B cell (primary cell): ENCODE data around the gene BLOC1S6. TPM values are rescaled to one million over a fixed set of nuclear protein-coding genes. Genes with fewer than 3 reads are reported as not detected.
A peak's percentile ranks its signal among the peaks of the same experiment; 100 is the strongest.

Experiments
- ATAC-seq: fragments of 200-7000 bp; cut with Tn5 transposase; one replicate; pipeline ENCODE4 v1.10.0; 2021; ENCODE audit warnings: low read depth, mild to moderate bottlenecking, moderate number of reproducible peaks, moderate library complexity
- CTCF ChIA-PET: fragments of 350-600 bp; sonication (Branson Sonifier 250); formaldehyde crosslinking; loops from one replicate; lab custom pipeline; 2021; ENCODE audit warnings: antibody characterized with exemption, inconsistent platforms; lab: Charles Lee
- POLR2A ChIA-PET: fragments of 350-600 bp; sonication (Branson Sonifier 250); formaldehyde crosslinking; loops from one replicate; lab custom pipeline; 2021; ENCODE audit warnings: antibody characterized with exemption; lab: Charles Lee
- DNase-seq: peaks from one replicate; pipeline ENCODE4 v3.0.0; 2013
- H2AFZ ChIP-seq: 2 replicates; pipeline ENCODE4 v1.6.1; 2012; ENCODE audit warnings: mild to moderate bottlenecking, low read depth, low read length; ENCODE audit not compliant: insufficient read depth, poor library complexity, severe bottlenecking
- H3K27ac ChIP-seq, 2 donors: 1 replicate in 1 of 2; 2 replicates in 1 of 2; pipeline ENCODE4 v1.5.1; 2012 to 2013; ENCODE audit warnings: low read length in 2 of 2, mild to moderate bottlenecking in 2 of 2, moderate library complexity in 1 of 2
- H3K27me3 ChIP-seq, 4 experiments: fragments of 200-600 bp in 1 of 4; sonication (generic) in 1 of 4; replicated peaks in 1 of 4; 1 replicate in 2 of 4; 2 replicates in 2 of 4; pipeline versions ENCODE4 v1.6.1 to v1.7.0; 2013 to 2016; ENCODE audit warnings: low read length in 3 of 4, mild to moderate bottlenecking in 2 of 4, mixed read lengths in 1 of 4, moderate library complexity in 1 of 4; ENCODE audit not compliant: insufficient read depth in 4 of 4, control insufficient read depth in 3 of 4; ENCODE audit errors: control extremely low read depth in 1 of 4
- H3K36me3 ChIP-seq, 2 experiments: replicated peaks in 1 of 2; 1 replicate in 1 of 2; 2 replicates in 1 of 2; pipeline versions ENCODE4 v1.6.1 to v1.7.1; 2013; ENCODE audit warnings: low read length in 1 of 2; ENCODE audit not compliant: insufficient read depth in 2 of 2, control insufficient read depth in 1 of 2; ENCODE audit errors: control extremely low read depth in 1 of 2, extremely low read depth in 1 of 2
- H3K4me1 ChIP-seq, 2 donors: fragments of 200-600 bp in 1 of 2; sonication (generic) in 1 of 2; 1 replicate in 1 of 2; 2 replicates in 1 of 2; pipeline versions ENCODE4 v1.5.1 to v1.6.1; 2013 to 2017; ENCODE audit warnings: low read length in 2 of 2; ENCODE audit not compliant: control insufficient read depth in 2 of 2, insufficient read depth in 2 of 2
- H3K4me2 ChIP-seq: replicated peaks from 2 replicates; pipeline ENCODE3; 2012; ENCODE audit warnings: mild to moderate bottlenecking, low read depth, low read length; ENCODE audit not compliant: poor library complexity, severe bottlenecking
- H3K4me3 ChIP-seq, 5 experiments: fragments of 200-600 bp in 1 of 5; sonication (generic) in 1 of 5; 1 replicate in 3 of 5; 2 replicates in 2 of 5; pipeline versions ENCODE4 v1.5.1 to v1.7.0; 2011 to 2016; ENCODE audit warnings: low read length in 4 of 5, mild to moderate bottlenecking in 4 of 5, low read depth in 2 of 5, control low read depth in 1 of 5, moderate library complexity in 1 of 5; ENCODE audit not compliant: insufficient read depth in 1 of 5; ENCODE audit errors: control extremely low read depth in 1 of 5, extremely low read depth in 1 of 5
- H3K79me2 ChIP-seq: fragments of 200-600 bp; sonication (generic); one replicate; pipeline ENCODE4 v1.6.0; 2016; ENCODE audit warnings: low read length; ENCODE audit not compliant: control insufficient read depth, insufficient read depth
- H3K9ac ChIP-seq: fragments of 200-600 bp; sonication (generic); 2 replicates; pipeline ENCODE4 v1.6.1; 2017; ENCODE audit warnings: mild to moderate bottlenecking, low read length, moderate library complexity
- H3K9me3 ChIP-seq, 3 donors: one replicate each; pipeline versions ENCODE4 v1.6.1 to v1.7.1; 2013; ENCODE audit warnings: low read length in 2 of 3; ENCODE audit not compliant: control insufficient read depth in 2 of 3, insufficient read depth in 1 of 3; ENCODE audit errors: control extremely low read depth in 1 of 3
- H4K20me1 ChIP-seq: 2 replicates; pipeline ENCODE4 v1.6.0; 2012; ENCODE audit warnings: mild to moderate bottlenecking, low read length; ENCODE audit not compliant: insufficient read depth, control insufficient read depth, poor library complexity, severe bottlenecking
- H3K27ac Mint-ChIP-seq: one replicate; pipeline ENCODE4 v1.8.0; 2021; ENCODE audit warnings: mixed read lengths
- H3K27me3 Mint-ChIP-seq: one replicate; pipeline ENCODE4 v1.8.0; 2021; ENCODE audit warnings: mixed read lengths
- H3K4me1 Mint-ChIP-seq: one replicate; pipeline ENCODE4 v1.8.0; 2021; ENCODE audit warnings: mixed read lengths
- H3K4me3 Mint-ChIP-seq: one replicate; pipeline ENCODE4 v1.8.0; 2021; ENCODE audit warnings: mixed read lengths
- H3K9me3 Mint-ChIP-seq: one replicate; pipeline ENCODE4 v1.8.0; 2022; ENCODE audit warnings: mixed read lengths; ENCODE audit not compliant: insufficient read depth
- EZH2 ChIP-seq: IDR thresholded peaks from 2 replicates; pipeline ENCODE4 v1.6.1; 2012; ENCODE audit warnings: borderline replicate concordance, low read depth, mild to moderate bottlenecking, moderate library complexity, low read length; ENCODE audit not compliant: insufficient read depth, poor library complexity, severe bottlenecking
- WGBS: methylation state at CpG from one replicate; pipeline ENCODE4 v1.1.5; 2013; ENCODE audit warnings: missing lambda C conversion rate; ENCODE audit not compliant: insufficient coverage; 5-methylcytosine and 5-hydroxymethylcytosine counted together
- intact Hi-C: fragments of 100-400 bp; cut with micrococcal nuclease; formaldehyde crosslinking; loops from one replicate; pipeline ENCODE4 v1.10.0; 2022
- polyA plus RNA-seq: library from polyadenylated mRNA; depleted of rRNA; stranded (reverse); fragments of >200 nt; gene quantifications from 2 replicates; pipeline ENCODE4 v1.2.3, GENCODE V29; 2012
- total RNA-seq, 2 donors: library from RNA; stranded (reverse); fragments of 120-200 nt in 1 of 2; gene quantifications; 1 replicate in 1 of 2; 2 replicates in 1 of 2; pipeline versions ENCODE4 v1.2.3 to v1.2.4, GENCODE V29; 2013 to 2022
- TF ChIP-seq, protein P1 (sequence below): fragments of 200-600 bp; IDR thresholded peaks from one replicate; pipeline ENCODE4 v1.8.0; 2022; ENCODE audit warnings: antibody characterized with exemption, mild to moderate bottlenecking

BLOC1S6 gene
- total and polyA plus RNA-seq, 2 donors (not counting 1 experiment from before 2014, with no cell fraction given), result 12.4 to 60.8 TPM

DNA sequence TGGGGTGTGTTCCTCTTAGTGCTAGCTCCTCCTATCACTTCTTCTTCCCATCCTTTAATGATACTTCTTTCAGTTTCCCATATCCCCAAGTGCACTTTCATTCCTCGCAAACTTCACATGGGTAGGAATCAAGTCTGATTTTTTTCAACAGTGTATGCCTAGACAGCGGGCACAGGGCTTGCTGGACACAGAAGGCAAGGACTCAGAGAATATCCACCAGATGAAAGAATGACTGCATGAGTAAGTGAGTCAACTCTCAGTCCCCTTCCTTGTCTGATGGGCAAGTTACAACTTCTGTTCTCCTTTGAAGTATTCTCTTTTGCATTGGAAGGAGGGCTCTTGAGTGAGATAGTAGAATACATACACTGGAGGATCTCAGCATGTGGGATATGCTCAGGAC is 44.6 kb downstream of the BLOC1S6 start:
- peaks cover 16% of the 10 kb centered on the region for H3K4me1 Mint-ChIP-seq
- H3K27ac Mint-ChIP-seq, result no peak overlapping the region
- DNase-seq, result no peak
- H3K27me3 Mint-ChIP-seq, result no peaks in the 10 kb centered on the region
- no CpG with 5 or more reads among the region's 2 CpGs for WGBS
- Histone ChIP-seq H3K36me3 (no peaks in the 10 kb centered on the region), H4K20me1 (no peaks in the 10 kb centered on the region), H3K4me2 (peak overlapping the region; percentile 15), H2AFZ (peak overlapping the region; percentile 23), H3K79me2 (peaks cover 1% of the 10 kb centered on the region), H3K27ac (no peak overlapping the region), H3K27me3 (no peaks in the 10 kb centered on the region), H3K4me1 (peaks cover 10 to 18% of the 10 kb centered on the region in 2 donors), H3K9me3 (peaks cover 4 to 16% (median 12%) of the 10 kb centered on the region in 3 donors), H3K4me3 (no peak overlapping the region), H3K9ac (no peak overlapping the region)
- ATAC-seq, result no peak
- no peak for TF ChIP-seq EZH2
- TF ChIP-seq, protein P1, sequence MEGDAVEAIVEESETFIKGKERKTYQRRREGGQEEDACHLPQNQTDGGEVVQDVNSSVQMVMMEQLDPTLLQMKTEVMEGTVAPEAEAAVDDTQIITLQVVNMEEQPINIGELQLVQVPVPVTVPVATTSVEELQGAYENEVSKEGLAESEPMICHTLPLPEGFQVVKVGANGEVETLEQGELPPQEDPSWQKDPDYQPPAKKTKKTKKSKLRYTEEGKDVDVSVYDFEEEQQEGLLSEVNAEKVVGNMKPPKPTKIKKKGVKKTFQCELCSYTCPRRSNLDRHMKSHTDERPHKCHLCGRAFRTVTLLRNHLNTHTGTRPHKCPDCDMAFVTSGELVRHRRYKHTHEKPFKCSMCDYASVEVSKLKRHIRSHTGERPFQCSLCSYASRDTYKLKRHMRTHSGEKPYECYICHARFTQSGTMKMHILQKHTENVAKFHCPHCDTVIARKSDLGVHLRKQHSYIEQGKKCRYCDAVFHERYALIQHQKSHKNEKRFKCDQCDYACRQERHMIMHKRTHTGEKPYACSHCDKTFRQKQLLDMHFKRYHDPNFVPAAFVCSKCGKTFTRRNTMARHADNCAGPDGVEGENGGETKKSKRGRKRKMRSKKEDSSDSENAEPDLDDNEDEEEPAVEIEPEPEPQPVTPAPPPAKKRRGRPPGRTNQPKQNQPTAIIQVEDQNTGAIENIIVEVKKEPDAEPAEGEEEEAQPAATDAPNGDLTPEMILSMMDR, result no peak
- ChIA-PET CTCF (interaction anchor here (0.8 kb wide), 1 partner anchor 18 kb away, joined by 3 read pairs; no protein-coding TSS in a partner anchor), POLR2A (no interaction called here)
- no peak overlapping the region for H3K4me3 Mint-ChIP-seq
- intact Hi-C loops, result no loop called here
- peaks cover 5% of the 10 kb centered on the region for H3K9me3 Mint-ChIP-seq

DNA sequence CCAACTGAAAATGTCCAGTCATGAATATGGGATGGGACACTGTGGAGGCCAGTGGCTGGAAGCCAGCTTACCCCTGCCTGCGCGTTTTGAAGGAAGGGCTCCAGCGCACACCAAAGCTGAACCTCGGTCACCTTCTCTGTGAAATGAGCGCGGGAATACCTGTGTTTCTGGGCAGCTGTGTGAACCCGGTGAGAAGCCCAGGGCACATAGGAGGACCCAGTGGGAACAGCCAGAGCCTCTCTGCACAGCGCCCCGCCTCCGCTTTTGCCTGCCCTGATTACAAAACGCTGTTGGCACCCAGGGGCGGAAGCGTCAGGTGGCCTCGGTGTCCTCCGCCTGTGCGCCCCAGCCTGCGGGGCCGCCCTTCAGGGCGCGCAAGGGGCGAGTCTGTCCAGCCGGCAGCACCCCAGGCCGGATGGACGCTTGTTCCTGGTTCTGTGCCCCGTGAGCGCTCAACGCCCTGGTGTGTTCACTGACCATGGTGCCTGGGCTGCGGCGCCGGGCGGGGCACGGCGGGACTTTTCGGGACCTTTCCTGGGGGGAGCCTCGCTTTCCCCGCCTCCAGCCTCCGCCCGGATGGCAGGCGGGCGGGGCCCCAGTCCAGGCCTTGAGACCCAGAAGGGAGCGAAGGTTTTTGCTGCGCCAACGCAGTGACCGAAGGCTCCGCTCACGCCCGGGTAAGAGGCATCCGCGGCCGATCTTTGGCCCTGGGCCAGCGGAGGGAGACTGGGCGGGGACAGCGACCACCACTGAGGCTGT is 47.4 kb downstream of the BLOC1S6 start, which contains the start of gene SQOR:
Gene SQOR, plus strand, starts transcription at position 598 of the 759 bp plus-strand sequence. CDS start 23,895 bp downstream, outside the sequence.
- H3K9me3 Mint-ChIP-seq, result no peaks in the 10 kb centered on the region
- peak within 1 kb of the TSS; percentile 85 for H3K4me2 ChIP-seq
- H3K4me3 Mint-ChIP-seq, result peak within 1 kb of the TSS; percentile 99
- no peaks in the 10 kb centered on the region for H3K27me3 Mint-ChIP-seq
- H3K27ac Mint-ChIP-seq, result peak within 1 kb of the TSS; percentile 97
- peaks cover 39% of the 10 kb centered on the region for H3K4me1 Mint-ChIP-seq
- peaks cover 29% of the 10 kb centered on the region for H3K79me2 ChIP-seq
- DNase-seq (peak; percentile 79), ATAC-seq (peak; percentile 74)
- H3K9me3 ChIP-seq, result peaks cover 0 to 2% (median 1%) of the 10 kb centered on the region in 3 donors
- WGBS, result 2% methylated on average over 53 of the region's 53 CpGs
- no peak for TF ChIP-seq EZH2
- TF ChIP-seq, protein P1, result no peak
- no peaks in the 10 kb centered on the region for H3K27me3 ChIP-seq
- peaks cover 0 to 3% of the 10 kb centered on the region in 2 experiments for H3K36me3 ChIP-seq
- H3K27ac ChIP-seq, result peak within 1 kb of the TSS; percentile 69 to 78
- H3K9ac ChIP-seq, result peak within 1 kb of the TSS; percentile 73
- H3K4me3 ChIP-seq, result peak within 1 kb of the TSS; percentile 81 to 91 (median 86)
- intact Hi-C loops, result loop anchor here (1.0 to 2.0 kb wide), 3 partner anchors 47 to 112 kb away; partner anchors contain the start of genes BLOC1S6 and SLC30A4
- no peaks in the 10 kb centered on the region for H4K20me1 ChIP-seq
- ChIA-PET CTCF (interaction anchor here (0.6 to 2.4 kb wide), 9 partner anchors 10 to 440 kb away, joined by 3 to 12 read pairs (median 5); a partner anchor contains a TSS), POLR2A (interaction anchor here (0.6 to 2.0 kb wide), 2 partner anchors 47 to 230 kb away, joined by 3 to 9 read pairs; partner anchors contain the start of gene BLOC1S6)
- H2AFZ ChIP-seq, result peak within 1 kb of the TSS; percentile 93
- H3K4me1 ChIP-seq, result peaks cover 30 to 36% of the 10 kb centered on the region in 2 donors
